HG02610 (cell line): ENCODE data around the gene TSR3.

ENCODE experiments used
- ATAC-seq: cut with Tn5 transposase; IDR thresholded peaks from one replicate; pipeline ENCODE4 v1.9.1; 2021; ENCODE audit warnings: mild to moderate bottlenecking, moderate library complexity; ENCODE audit not compliant: unreplicated experiment

The TSR3 gene

DNA sequence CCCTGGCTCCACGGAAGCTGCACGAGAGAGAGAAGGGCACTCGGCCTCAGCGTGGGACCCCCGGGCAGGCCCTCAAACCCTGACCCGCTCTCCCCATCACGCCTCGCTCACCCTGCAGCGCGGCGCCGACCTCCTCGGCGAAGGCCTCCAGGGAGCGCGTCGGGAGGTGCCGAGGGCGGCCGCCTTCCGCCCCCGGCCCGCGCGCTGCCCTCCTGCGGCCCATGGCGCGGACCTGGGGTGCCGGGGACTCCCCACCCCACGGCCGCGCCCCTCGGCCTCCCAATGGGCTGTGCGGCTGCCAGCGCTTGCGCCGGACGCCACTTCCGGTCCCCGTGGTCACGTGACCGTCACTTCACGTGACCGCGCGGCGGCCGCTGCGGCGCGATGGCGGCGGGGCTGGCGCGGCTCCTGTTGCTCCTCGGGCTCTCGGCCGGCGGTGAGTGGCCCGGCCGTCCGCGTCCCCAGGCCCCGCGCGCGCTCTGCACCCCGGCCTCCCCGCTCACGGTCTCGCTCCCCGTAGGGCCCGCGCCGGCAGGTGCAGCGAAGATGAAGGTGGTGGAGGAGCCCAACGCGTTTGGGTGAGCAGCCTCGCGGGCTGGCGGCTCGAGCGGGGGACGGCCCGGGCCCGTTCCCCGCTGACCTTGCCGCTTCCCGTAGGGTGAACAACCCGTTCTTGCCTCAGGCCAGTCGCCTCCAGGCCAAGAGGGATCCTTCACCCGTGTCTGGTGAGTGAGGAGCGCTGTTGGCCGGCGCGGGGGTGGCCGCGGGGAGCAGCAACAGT is at the start of gene TSR3, which contains the start of gene GNPTG:
TSR3 (minus strand) TSS at position 297 of the 781 bp plus-strand sequence; CDS start at position 223, 74 bp downstream.
GNPTG (plus strand) TSS at position 350 of the 781 bp plus-strand sequence; CDS start at position 385, 35 bp downstream.
- ATAC-seq: peak; percentile 62

DNA sequence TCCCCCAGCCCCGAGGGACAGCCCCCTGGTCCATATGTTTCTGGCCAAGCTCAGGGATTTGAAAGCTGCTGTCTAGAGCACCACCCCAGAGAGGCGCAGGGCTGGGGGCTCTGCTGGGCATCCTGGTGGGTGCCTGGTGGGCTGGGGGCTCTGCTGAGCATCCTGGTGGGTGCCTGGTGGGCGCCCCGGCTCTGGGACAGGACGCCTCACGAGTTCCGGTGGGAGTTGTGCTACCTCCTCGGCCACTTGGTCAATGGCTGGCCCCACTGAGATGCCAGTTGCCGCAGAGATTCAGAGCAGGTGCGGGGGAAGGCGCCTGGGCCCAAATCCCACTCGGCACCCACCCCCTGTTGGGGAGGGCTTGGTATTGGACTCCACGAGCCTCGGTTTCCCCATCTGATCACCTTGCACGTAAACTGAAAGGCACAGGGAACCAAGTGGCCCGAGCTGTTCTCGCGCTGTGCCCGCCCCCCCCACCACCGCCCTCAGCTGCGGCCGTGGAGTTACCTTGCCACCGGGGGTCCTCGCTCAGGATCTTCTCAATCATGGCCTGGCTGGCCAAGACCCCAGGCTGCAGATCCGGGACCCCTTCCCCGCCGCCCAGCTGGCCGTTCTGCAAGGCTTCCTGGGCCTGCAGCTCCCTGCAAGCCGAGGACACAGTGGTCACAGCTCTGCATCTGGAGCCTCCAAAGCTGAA is 49.5 kb upstream of the TSR3 start:
- ATAC-seq: no peak

DNA sequence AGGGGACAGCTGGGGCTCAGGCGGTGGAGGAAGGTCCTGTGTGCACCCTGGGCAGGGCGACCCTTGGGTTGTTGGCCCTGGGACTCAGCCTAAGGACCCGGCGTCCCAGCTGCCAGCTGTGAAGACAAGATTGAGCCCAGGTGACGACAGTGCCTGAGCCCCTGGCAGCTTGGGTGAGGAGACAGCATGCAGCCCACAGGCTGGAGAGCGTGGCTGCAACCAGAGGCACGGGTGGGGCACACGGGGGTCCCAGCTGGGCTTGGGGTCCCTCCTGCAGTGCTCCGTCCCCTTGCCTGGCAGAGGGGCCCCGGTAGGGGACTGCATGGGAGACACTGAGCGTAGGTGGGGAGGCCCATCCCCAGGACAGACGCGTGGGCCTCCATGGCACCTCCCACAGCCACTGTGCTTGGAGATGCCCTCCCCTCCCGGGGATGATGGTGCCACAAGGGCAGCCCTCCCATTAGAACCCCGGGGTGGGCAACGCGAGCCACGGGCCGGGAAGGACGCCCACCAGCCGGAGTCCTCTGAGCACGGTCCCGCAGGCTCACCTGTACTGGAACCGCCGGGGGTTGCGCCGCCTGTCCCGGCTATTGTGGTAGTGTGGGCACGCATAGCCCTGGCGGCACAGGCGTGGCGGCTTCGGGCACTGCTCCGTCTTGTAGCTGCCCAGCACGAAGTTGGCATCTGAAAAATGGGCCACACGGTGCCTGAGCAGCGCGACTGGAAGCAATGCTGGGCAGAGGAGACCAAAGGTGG is 47.3 kb upstream of the TSR3 start:
- no peak for ATAC-seq

DNA sequence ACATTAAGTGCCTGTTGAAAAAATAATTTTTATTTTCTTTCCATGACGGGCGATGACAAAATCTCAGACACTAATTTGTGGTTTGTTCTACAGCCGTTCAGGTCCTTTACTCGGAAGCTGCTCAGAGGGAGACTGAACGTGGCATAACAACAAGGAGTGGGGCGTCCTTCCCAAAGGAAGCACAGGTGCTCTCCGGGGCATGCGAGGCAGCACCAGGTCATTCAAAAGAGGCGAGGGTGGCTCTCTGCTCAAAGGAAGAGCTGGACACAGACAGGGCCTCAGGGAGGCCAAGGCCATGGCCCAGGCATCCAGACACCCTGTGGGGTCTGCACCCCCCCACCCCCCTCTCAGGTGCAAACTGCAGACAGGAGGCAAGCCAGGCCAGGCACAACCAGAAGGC is 46.7 kb upstream of the TSR3 start:
- ATAC-seq: no peak

- no peak for ATAC-seq
Observed at GRCh38 chr16:1397779-1398178, 46.1 kb upstream of the TSR3 start.

GRCh38 chr16:1395444-1396031 is 43.9 kb upstream of the TSR3 start:
- ATAC-seq: no peak

DNA sequence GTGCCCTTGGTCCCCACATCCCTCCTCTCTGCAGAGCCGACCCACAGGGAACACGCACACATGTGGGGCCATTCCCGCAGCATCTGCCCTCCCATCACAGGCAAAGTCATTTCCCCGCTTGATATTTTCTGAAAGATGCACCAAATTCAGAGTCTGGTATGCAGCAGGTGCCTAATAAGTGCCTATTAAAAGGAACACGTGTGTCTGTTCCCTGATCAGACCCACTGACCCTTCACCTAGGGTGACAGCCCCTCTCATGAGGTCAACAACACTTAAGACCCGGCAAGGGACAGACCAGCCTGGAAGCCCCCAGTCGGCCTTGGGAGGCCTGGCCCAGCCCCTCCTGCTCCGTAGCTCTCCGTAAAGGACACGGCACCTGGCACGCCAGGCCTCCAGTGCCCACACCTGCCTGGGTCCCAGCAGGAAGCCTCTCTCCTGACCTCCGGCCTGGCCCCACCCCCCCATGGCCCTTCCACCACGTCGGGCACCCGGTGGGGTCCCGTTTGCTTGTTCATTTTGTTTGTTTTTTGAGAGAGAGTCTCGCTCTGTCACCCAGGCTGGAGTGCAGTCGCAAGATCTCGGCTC is 42.8 kb upstream of the TSR3 start:
- no peak for ATAC-seq

DNA sequence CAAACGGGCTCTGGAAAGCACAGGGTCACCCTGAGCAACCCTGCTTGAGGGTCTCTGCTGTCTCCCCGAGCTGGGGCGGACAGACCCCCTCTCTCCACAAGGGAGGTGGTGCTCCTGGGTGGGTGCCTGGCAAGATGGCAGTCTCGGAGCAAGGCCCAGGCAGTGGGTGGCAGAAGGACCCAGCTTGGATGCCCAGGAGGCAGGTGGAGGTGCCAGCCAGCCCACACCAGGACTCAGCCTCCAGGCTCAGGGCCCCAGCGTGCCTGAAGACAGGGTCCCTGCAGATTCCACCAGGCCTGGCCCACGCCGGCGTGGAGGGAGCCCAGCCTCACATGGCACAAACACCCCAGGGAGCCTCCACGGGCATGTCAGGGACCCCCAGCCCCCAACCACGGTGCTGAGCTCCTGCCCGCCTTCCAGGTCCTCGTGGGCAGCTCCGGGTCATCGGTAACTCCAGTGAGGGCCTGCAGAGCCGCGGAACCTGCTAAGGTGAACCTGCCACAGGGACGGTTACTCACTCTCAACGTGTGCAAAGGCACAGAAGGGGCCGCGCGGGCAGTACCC is 42.0 kb upstream of the TSR3 start:
- ATAC-seq: no peak

GRCh38 chr16:1392826-1393225 is 41.1 kb upstream of the TSR3 start:
- no peak for ATAC-seq

GRCh38 chr16:1390239-1390779 is 38.6 kb upstream of the TSR3 start:
- ATAC-seq: no peak

DNA sequence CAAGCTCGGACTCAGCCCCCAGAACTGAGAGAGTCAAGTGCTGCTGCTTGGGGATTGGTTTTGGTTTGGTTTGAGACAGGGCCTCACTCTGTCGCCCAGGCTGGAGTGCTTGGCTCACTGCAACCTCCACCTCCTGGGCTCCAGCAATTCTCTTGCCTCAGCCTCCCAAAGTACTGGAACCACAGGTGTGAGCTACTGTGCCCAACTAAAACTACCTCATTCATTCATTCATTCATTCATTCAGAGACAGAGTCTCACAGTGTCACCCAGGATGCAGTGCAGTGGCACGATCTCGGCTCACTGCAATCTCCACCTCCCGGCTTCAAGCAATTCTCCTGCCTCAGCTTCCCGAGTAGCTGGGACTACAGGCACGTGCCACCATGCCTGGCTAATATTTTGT is 38.1 kb upstream of the TSR3 start:
- ATAC-seq: no peak

GRCh38 chr16:1387331-1387730 is 35.7 kb upstream of the TSR3 start:
- ATAC-seq: no peak

- ATAC-seq: no peak
Observed at GRCh38 chr16:1385232-1385631, 33.6 kb upstream of the TSR3 start.

DNA sequence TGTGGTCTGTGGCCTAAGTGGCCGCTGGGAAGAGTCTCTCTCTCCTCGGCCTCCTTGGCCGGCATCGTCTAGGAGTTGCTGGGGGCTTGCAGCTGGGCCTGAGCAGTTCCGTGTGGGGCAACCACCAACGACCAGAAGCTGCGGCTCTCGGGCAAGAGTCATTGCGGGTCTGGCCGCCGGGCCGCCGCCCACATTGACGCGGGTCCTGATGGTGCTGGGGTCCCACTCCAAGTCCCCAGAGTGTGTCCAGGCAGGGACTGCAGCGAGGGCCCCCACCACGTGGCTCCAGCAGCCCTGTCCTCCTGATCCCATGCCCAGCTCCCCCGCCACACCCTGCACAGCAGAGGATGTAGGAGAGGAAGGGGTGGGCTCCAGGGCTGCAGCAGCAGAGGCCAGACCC is 31.9 kb upstream of the TSR3 start:
- ATAC-seq: no peak

DNA sequence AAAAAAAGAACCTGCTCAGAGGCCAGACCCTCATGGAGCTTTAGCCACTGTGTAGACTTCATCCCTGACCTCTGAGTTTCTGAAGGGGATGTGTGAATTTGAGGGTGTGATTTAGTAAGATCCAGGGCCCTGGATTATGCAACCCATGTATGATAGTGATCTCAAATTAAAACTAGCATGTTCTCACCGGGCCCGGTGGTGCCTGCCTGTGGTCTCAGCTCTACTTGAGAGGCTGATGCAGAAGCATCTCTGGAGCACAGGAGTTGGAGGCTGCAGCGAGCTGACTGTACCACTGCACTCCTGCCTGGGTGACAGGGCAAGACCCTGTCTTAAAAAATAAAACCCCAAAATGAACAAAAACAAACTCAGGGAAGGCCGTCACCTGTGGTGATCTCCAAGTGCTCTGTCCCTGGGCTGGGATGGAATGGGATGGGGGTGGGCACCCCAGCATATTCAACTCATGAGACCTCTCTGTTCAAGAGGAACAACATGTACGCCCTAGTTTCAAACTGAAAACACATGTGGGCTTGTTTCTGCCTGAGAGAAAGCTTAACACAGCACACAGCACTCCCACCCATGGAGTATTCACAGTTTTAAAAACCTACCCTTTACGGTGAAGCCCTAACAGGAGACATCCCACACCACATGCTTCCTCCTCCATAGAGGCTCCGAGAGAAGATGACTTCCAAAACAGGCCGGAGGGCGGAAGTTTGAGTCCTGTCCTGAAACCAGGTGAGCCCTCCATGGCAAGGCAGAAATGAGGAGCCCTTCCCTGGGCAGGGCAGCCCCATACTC is 30.1 kb upstream of the TSR3 start:
- ATAC-seq: no peak

GRCh38 chr16:1380195-1380594 is 28.5 kb upstream of the TSR3 start:
- ATAC-seq: no peak

DNA sequence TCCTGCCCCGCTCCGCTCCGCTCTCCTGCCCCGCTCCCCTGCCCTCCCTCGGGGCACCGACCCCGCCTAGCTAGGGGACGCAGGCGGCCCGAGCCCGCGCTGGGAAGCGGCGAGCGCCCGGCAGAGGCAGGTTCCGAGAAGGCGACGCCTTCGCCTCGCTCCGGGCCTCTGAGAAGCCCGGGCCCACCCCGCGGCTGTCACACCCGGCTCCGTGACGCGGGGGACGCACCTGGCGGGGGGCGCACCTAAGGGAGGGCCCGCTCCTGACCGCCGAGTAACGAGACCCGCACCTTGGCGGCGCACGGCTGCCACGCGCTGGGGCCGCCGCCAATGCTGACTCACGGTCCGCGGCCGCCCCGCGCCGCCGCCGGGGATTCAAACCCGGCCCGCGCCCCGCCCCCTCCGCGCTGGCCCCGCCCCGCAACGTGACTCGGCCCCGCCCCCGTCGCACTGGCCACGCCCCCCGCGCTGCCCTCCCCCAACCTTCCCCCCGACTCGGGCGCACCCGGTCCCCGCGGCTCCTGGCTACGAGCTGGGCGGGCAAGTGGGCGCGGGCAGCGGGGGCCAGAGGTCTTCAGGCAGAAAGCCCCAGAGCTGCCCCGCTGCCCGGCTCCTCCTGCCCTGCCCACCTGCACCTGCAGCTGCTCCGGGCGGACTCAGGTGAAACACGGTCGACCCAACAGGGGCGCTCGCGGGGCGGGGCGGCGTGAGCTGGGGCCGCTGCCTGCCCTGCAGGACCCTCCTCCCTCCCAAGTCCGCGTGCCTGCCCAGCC is 27.8 kb upstream of the TSR3 start:
- ATAC-seq: peak; percentile 37

DNA sequence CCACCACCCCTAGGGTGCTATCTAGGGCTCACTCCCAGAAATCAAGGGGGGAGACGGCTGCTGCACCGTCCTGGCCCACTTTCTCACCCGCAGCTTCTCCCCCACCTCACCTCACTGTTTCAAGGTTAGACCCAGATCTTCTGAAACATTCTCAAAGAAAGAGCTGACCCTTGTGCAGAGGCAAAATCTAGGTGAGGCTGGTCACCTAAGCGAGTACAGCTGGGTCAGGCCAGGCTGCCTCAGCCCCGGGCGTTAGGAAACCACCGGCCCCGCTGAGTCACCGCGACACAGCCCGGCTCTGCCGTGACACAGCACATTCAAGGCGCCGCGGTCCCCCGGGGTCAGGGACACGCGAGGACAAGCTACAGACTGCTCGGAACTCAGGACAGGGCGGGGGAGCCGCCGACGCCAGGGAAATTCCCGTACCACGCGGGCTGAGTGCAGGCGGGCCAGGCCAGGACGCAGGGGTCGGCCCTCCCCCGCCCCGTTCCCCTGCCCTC is 27.2 kb upstream of the TSR3 start:
- ATAC-seq: peak; percentile 25
